Stimulated activated CD8-positive, alpha-beta memory T cell treated with anti-CD3 and anti-CD28 coated beads, Interleukin-7, amount 100 ng/mL, for 24 hours (primary cell): ENCODE measurements around the gene AGPAT1.
A peak's percentile ranks its signal among the peaks of the same experiment; 100 is the strongest.
"Not testable (repeated sequence)": the region's sequence is repeated elsewhere in the genome, so short reads cannot be mapped to it uniquely, and the experiment has no call there.

Experiments
- DNase-seq: peaks from one replicate; pipeline ENCODE4 v3.0.0-alpha.2; 2020; ENCODE audit warnings: low read depth

AGPAT1 gene

DNA sequence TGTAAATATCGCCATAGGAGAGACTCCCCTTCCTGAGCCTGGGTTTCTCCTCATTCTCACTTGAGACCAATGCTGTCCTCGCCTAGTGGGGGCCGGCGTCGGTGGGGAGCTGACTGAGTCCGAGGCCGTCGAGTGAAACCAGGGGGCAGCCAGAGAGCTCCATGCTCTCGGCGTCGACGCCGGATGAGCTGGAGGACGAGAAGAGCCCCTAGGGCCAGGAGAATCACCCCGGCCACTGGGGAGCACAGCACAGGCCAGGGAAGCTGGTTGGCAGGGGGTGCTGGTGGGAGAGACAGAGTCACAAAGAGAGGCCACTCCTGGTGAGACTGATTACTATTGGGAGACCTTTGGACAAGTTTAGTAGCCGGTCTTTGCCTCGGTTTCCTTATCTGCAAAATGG, 23.0 kb upstream of the AGPAT1 start:
- DNase-seq, result no peak

DNA sequence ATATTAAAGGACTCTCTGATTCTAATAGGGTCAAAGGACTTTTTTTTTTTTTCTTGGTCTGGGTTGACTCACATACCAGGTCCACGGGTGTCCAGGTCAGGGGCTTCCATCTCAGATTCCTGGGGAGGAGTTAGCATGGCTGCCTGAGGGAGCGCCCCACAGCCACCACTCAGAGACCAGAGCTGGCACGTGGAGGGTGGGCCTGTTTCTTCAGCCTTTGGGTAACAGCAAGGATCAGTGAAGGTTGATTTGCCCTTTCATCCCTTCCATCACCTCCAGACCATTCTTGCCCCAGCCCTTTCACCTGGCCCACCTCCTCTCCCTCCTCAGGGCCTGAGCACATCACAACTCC, 22.4 kb upstream of the AGPAT1 start:
- no peak for DNase-seq

DNA sequence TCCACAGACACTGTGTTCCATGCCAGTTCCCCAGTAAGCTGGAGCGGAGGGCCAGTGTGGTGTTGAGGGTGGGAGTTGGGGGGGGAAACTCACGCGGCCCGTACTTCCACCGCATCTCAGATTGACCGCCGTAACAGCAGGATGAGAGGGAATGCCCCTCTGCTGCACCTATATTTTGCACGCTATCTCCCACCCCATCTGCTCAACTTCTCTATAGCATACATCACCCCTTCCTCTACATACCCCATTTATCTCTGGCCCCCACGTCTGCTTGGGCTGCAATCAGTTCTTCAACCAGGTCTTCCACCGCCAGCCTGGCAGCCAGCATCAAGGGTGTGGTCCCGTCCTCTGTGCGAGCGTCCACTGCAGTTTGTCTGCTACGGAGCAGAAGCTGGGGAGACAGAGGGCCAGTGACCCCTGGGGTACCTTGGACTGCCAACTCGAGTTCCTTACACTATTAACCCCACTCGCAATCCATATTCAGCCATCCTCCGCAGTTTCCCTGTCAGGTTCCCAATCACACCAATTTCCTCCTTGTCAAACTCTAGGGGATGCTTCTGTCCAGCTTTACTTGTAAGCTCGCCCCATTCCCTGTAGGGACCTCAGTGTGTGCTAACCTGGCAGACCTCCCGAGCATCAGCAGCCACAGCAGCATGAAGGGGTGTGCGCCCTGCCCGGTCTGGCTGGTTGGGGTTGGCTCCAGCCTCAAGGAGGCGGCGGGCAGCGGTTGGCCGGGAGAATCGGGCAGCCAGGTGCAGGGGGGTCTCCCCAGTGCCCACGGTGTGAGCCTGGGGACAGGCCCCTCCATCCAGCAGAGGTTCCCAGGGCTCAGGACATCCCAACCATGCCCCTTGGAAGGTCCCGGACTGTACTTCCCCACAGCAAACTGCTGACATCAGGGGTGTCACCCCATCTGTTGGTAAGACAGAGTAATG, 21.1 kb upstream of the AGPAT1 start:
- no peak for DNase-seq

DNA sequence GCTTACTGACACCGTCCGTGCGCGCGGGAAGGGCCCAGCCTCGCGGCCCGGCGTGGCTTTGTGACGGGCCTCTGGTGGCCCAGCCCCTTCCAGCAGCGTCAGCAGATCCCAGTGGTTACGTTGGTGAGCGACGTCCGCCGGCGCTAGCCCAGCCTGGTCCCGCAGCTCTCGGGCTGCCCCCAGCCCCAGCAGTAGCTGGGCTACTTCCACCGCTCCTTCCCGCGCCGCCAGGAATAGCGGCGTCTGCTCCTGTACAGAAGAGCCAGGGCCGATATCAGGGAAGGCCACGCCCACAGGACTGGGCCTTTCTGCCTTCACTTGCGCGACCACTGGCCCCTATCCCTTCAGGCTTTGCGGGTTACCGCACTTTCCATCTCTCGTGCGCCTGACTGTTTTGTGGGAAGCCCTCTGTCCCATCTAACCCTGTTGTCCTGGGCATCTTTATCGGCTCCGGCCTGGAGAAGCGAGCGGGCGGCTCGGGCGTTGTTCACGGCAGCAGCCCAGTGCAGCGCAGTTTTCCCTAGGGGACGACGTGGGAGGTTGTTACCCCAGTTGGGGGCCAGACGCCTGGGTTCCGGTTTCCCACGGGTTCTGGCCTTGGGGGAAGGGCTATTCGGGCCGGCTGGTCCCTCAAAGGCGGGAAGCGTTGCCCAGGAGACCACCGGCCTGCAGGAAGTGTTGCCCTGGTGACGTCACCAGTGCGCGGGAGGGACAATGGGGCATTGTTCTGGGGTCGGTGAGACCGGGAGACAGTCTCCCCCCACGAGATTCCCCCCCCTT, 20.2 kb upstream of the AGPAT1 start:
- peak; percentile 44 for DNase-seq

DNA sequence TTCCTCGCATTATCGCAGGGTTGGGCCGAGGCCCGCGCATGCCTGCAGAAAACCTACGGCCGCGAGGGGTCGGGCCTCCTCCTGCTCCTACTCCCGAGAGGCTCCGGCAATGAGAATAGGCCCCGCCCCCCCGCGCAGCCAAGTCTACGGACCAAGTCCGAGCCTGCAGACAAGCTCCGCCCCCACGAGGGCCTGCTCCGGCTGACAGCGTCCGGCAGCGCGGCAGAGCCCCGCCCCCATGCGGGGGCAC, 19.7 kb upstream of the AGPAT1 start:
- DNase-seq, result peak; percentile 100

DNA sequence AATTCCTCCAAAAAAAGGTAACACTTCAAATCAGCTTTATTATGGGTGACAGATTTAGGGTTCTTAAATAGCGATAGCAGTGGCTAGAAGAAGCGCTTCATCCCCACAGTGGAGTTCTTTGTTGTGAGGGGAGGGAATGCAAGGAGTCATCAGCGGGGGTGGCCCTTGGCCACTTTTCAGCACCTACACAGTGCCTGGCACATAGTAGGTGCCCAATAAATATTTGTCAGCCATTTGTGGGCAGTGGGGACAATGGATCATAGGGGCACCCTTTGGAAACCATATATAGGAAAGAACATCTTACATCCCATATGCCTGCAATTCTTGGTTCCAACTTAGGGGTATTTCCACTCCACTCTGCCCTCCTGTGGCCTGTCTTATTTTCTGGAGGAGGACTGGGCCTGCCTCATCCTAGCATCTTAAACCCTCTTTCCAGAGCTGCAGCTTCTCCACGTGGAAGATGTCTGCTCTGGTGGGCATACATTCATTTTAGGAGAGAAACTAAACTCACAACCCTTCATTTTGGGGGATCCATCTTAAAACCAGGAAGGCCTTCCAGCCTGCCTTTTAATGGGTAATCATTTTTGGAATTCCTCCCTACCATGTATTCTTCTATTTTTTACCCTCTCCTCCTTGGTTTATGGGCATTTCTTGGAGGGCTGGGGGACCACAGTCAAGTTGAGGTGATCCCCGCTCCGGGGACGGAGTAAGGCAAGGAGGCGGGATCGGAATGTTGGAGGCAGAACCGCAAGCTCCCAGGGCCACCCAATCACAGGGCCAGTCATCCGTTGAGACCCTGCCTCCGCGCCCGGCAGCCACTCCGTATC, 19.2 kb upstream of the AGPAT1 start:
- DNase-seq, result no peak

DNA sequence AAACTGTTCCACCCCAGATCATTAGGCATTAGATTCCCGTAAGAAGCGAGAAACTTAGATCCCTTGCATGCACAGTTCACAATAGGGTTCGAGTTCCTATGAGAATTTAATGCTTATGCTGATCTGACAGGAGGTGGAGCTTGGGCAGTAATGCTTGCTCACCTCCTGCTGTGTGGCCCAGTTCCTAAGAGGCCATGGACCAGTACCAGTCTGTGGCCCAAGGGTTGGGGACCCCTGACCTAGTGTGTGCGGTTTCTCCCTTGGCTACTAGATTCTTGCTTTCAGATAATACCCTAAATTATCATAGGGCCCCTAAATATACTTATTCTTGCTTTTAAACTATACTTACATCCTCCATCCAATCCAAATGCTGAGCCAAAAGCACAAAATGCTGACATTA, 18.5 kb upstream of the AGPAT1 start:
- no peak for DNase-seq

DNA sequence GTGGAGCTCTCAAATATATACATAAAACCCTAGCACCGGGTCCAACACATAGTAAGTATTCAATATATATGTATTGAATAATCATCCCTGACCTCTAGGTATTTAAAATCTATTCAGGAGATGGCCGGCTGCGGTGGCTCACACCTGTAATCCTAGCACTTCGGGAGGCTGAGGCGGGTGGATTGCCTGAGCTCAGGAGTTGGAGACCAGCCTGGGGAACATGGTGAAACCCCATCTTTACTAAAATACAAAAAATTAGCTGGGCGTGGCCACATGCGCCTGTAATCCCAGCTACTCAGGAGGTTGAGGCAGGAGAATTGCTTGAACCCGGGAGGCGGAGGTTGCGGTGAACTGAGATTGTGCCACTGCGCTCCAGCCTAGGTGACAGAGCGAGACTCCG, 17.2 kb upstream of the AGPAT1 start:
- not testable (repeated sequence) for DNase-seq

DNA sequence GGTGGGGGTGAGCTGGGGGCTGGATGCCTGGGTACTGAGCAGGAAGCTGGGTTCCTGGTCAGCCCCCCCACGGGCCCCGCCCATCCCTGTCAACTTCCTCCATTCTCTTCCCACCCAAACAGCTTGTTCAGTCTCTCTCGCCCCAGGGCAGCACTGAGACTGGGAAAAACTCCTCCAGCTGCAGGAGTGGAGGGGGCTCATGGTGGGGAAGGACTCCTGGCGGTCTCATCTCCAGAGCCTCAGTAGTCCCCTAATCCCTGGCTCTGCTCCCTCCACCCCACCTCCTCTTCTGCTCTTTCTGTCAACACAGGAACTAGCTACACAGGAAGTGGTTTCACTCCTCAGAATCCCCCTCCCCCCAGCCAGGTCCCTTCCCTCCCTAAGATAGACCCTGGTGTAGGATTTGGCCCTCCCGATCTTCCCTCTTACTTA, 16.7 kb upstream of the AGPAT1 start, which contains the start of gene GPSM3:
TSS of gene GPSM3 (minus strand) at position 36 of the 432 bp plus-strand sequence. CDS start 130 bp downstream, outside the sequence.
- no peak for DNase-seq

DNA sequence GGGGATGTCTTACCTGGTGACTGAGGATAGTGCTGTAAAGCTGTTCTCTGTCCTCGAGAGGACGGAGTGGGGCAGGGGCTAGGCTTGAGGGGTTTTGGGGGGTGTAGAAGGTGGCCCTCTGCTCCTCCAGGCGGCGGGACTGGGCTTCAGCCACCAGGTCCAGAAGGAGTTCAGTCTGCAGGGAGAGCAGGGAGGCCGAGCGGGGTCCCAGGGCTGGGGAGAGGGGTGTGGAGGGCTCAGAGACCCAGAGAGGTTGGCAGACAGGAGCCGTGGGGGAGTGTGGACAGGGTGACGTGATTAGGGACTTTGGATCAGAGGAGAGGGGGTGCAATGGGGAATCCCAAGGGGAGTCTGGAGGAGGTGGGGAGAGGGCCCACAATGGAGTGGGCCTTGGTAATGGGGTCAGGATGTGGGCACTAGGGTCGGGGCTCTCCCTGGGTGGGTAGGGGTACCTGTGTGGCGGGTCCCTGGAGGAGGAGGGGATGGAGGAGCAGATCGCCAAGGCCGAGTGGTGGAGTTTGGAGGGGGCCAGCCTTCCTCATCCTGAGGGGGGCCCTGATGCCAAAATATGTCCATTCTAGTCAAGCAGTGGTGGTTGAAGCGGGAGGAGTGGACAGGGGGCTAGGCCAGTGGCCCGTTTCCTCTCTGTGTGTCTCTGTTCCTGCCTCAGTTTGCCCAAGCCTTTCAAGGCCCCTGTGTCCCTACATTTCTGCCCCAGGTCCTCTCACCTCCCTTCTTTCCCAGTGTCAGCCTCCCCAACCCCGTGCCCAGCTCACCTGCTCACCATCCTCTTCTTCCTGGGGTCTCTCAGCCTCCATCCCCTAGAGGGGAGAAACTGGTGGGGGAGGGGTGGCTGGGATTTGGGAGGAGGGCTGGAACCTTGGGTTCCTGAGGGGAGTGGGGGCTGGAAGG, 16.1 kb upstream of the AGPAT1 start:
- DNase-seq, result no peak

DNA sequence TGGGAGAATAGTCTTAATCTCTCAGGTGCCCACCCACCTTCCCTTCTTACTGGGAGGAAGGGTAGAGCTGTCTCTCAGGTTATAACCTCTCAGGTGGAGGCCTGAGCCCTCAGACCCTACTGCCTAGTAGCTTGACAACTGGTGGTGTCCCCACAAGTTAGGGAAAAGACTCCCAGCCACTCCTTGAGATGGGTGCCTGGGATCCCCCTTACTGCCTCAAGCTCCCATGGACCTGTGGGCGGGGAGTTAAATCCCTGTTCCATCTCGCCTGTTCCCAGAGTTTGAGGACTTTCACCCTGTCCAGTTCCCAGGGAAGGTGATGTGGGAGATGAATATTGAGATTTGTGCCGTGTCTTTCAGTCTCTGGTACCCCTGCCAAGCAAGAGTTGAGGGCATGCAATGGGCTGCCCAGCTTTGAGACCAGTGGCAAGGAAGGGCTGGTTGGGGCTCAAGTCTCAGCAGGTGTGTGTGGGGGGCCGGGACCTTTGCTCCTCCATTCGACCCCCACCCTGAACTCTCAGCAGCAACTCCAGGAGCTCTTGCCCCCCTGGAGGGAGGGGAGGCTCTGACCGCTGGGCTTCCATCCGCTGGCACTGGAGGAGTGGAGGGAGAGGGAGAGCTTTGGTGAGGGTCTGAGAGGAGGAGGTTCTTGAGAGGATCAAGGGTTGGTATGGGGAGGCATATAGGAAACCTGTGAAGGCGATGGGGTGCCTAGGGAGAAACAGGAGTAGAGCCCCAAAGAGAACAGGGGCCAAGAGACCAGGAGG, 15.2 kb upstream of the AGPAT1 start:
- DNase-seq, result no peak

DNA sequence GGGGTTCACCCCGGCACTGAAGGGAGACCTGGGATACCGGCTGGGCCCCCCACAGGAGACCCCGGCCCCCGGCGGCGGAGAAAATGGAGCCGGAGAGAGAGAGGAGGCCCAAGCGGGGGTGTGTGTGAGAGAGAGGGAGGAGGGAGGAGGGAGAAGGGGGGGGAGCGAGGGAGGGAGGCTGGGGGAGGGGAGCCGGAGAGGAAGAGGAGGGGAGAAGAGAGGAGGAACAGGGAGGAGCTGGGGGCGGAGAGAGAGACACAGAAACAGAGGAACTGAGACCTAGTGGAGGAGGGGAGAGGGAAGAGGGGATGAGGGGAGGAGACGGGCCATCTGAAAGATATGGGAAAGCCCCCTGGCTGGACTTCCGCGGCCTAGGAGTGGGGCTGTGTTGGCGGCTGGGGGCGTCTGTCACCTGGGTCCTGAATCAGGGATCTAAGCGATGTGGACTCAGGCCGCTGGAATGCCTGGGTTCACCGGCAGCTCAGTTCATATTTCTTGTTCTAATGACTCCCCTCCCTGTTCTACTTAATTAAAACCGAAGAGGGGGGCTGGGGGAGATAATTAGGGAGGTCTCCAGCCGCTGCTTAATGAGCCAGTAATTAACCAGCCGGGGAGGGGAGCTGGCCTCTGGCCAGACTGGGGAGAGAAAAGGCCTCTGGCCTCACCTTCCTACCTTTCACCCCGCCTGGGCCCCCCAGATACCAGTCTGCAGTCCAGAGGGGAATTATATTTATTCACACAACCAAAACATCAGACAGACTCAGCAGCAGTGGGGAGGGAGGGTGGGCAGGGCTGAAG, 14.4 kb upstream of the AGPAT1 start, which contains the start of gene PBX2:
TSS of gene PBX2 (minus strand) at position 149 of the 798 bp plus-strand sequence. CDS start 287 bp downstream, outside the sequence.
- DNase-seq, result peak; percentile 66

DNA sequence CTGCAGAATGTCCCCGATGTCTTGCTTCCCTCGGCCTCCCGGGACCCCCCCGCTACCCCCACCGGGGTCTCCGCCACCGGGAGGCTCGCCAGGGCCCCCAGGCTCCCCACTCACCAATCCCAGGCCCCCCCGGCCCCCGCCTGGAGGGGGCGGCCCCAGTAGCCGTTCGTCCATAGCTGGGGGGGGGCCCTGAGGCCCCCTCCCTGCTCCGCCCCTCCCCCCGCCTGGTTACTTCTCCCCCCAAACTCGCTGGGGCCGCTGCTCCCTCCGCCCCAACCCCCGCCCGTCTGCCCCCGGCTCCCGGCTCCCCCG, 13.8 kb upstream of the AGPAT1 start:
- no peak for DNase-seq

DNA sequence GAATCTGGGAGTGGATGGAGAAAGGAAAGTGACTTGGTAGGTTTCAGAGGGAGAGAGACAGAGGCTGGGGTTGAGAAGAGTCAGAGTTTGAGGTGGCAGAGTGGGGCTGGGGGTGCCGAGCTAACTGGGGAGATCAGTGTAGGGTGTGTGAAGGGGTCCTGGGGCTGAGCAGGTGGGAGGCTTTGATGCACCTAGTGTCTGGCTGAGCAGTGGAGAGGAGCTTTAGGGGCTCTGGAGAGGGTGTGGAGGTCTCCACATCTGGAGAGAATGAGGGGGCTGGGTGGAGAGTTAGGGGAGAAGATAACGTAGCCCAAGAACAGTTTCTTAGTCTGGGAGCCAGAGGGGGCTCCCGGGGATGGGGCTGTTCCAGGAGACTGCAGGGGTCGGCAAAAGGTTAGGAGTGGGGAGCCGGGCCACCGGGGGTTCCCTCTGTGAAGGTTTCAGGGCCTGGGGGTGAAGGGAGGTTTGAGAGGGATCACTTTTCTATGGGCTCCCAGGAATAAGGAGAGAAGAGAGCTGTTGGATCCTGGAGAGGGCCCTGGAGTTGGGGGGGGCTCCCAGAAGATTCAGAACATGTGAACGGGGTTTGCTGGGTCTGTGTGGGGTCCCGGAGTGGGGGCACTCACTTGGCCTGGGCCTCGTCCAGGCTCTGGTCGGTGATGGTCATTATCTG, 13.3 kb upstream of the AGPAT1 start:
- DNase-seq, result no peak

DNA sequence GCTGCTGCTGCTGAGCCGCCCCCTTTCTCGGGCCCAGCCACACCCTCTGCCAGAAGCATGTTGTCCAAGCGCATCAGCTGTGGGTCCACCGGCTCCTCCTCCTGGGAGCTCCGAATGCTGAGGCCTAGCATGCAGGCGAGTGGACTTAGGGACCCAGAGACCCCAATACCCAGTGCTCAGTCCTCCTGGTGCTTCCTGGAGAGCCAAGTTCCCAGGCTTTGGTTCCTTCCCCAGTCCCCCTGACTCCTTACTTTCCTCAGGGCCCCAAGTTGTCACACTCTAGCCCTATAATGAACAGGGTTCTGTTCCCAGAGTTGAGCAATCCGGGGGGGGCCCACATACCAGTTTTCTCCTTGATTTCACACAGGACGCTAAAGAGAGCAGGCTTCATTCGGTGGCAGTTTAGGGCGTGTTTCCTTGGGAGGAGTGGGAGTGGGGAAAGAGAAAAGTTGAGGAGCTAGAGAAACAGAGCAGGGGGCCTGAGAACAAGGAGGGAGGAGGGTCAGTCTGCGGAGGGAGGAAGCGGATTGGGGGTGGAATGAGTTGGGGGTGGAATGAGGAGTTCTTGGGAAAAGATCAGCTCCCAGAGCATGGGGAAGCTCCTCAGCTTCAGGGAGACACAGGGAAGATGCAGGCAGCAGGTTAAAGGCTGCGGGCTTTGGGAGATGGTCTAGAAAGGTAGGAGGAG, 12.6 kb upstream of the AGPAT1 start:
- DNase-seq, result no peak

DNA sequence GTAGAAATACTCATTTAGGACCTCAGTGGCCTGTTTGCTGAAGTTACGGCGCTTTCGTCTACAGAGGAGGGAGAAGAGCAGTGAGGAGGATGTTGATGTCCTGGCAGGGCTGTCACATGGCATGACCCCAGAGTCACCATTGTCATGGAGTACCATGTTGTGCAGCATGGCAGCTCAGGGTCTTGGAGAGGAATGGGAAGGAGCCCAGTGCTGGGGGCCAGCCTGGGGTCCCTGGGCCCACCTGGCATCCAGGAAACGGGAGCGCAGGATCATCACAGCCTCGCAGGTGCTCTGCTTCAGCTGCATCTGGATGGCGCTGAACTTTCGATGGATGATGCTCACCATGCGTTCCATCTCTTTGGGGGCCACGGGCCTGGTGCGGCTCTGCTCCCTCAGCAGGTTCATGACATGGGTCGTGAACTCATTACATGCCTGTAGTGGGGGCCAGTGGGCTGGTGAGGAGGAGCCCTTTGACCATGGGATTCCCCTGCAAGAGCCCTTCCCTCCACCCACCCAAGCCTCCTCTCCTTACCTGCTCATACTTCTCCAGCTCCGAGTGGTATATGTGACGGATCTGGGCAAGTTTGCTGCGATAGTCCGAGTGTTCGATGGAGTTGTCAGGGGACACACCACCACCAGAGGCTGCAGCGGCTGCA, 12.0 kb upstream of the AGPAT1 start:
- DNase-seq, result not testable (repeated sequence)

DNA sequence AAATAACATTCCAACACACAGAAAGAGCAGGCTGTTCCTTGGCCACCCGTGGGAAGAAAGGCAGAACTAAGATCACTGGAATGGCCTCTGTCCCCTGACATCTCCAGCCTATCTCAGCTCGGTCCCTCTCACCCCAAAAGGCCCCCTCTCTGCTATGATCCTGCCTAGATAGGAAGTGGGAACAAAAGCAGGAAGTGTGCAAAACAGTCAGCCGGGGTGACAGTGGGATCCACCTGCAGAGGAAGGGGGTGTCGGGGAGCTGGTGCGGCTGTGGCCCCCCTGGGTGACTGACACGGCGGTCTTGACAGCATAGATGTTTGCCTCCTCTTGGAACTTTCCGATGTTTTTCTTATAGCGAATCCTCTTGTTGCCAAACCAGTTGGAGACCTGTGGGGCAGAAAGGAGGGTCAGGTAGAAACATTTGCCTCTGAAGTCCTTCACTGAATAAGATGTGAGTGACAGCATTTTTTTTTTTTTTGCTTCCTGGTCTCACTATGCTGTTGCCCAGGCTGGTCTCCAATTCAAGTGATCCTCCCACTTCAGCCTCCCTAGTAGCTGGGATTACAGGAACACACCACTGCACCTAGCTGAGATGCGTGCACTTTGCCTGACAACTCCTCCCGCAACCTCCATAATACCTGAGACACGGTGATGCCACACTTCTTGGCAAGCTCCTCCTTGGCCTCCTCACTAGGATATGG, 11.3 kb upstream of the AGPAT1 start:
- no peak for DNase-seq
